Neural cell (in vitro differentiated cells): Measurements from ENCODE around the gene CXADR. TPM values are rescaled to one million over a fixed set of nuclear protein-coding genes. Genes with fewer than 3 reads are reported as not detected.

Experiments
- H2AFZ ChIP-seq: fragments of 200-600, 300-800 bp; sonication (generic), shearing (Covaris generic); 2 replicates; pipeline ENCODE4 v1.6.0; 2014; ENCODE audit warnings: low read depth, mild to moderate bottlenecking, antibody characterized with exemption, low read length, moderate library complexity
- H3F3A ChIP-seq: fragments of 200-600 bp; shearing (Covaris generic); 2 replicates; pipeline ENCODE4 v1.6.1; 2016; ENCODE audit warnings: mild to moderate bottlenecking, moderate library complexity, mixed read lengths, antibody characterized with exemption, low read length; ENCODE audit not compliant: insufficient read depth, poor library complexity, severe bottlenecking
- H3K27ac ChIP-seq: fragments of 200-600, 300-800 bp; sonication (generic), shearing (Covaris generic); 2 replicates; pipeline ENCODE4 v1.5.1; 2014; ENCODE audit warnings: mild to moderate bottlenecking, low read length, moderate library complexity
- H3K27me3 ChIP-seq: fragments of 300-800, 200-600 bp; sonication (generic), shearing (Covaris generic); 2 replicates; pipeline ENCODE4 v1.6.0; 2014; ENCODE audit warnings: mild to moderate bottlenecking, low read depth, low read length, moderate library complexity; ENCODE audit not compliant: insufficient read depth
- H3K36me3 ChIP-seq: fragments of 300-800, 200-600 bp; sonication (generic), shearing (Covaris generic); 2 replicates; pipeline ENCODE4 v1.5.1; 2014; ENCODE audit warnings: mild to moderate bottlenecking, antibody characterized with exemption, low read length, moderate library complexity; ENCODE audit not compliant: insufficient read depth
- H3K4me2 ChIP-seq: fragments of 300-800, 200-600 bp; sonication (generic), shearing (Covaris generic); 2 replicates; pipeline ENCODE4 v1.6.0; 2014; ENCODE audit warnings: mild to moderate bottlenecking, low read length
- H3K4me3 ChIP-seq: fragments of 300-800, 200-600 bp; sonication (generic), shearing (Covaris generic); 2 replicates; pipeline ENCODE4 v1.5.1; 2014; ENCODE audit warnings: mild to moderate bottlenecking, low read length, moderate library complexity
- H3K79me2 ChIP-seq: fragments of 200-600 bp; shearing (Covaris generic); replicated peaks from 2 replicates; pipeline ENCODE4 v1.6.0; 2014; ENCODE audit warnings: mild to moderate bottlenecking, low read length, moderate library complexity; ENCODE audit not compliant: insufficient read depth
- H3K9ac ChIP-seq: fragments of 300-800, 200-600 bp; sonication (generic), shearing (Covaris generic); 2 replicates; pipeline ENCODE4 v1.6.1; 2016; ENCODE audit warnings: mild to moderate bottlenecking, low read length, mixed read lengths
- H3K9me2 ChIP-seq: fragments of 200-600 bp; shearing (Covaris generic); 2 replicates; pipeline ENCODE4 v1.6.1; 2016; ENCODE audit warnings: mild to moderate bottlenecking, low read length, mixed read lengths; ENCODE audit not compliant: insufficient read depth
- H3K9me3 ChIP-seq: fragments of 200-600, 300-800 bp; sonication (generic), shearing (Covaris generic); 2 replicates; pipeline ENCODE4 v1.6.1; 2016; ENCODE audit warnings: mild to moderate bottlenecking, mixed run types, low read length, moderate library complexity, mixed read lengths
- H4K20me1 ChIP-seq: fragments of 200-600 bp; shearing (Covaris generic); 2 replicates; pipeline ENCODE4 v1.6.1; 2016; ENCODE audit warnings: mild to moderate bottlenecking, mixed run types; ENCODE audit not compliant: insufficient read depth
- EP300 ChIP-seq: fragments of 450-650 bp; conservative IDR thresholded peaks from 2 replicates; pipeline ENCODE4 v1.6.1; 2014; ENCODE audit warnings: antibody characterized with exemption, mild to moderate bottlenecking, moderate library complexity; ENCODE audit not compliant: poor library complexity, severe bottlenecking
- EZH2 ChIP-seq: fragments of 200-600, 300-800 bp; shearing (Covaris generic), sonication (generic); IDR thresholded peaks from 2 replicates; pipeline ENCODE4 v1.6.1; 2014; ENCODE audit warnings: antibody characterized with exemption, low read length, borderline replicate concordance, mild to moderate bottlenecking; ENCODE audit not compliant: insufficient read depth, poor library complexity, severe bottlenecking
- MXI1 ChIP-seq: fragments of 450-650 bp; conservative IDR thresholded peaks from 2 replicates; pipeline ENCODE4 v1.6.1; 2014; ENCODE audit warnings: antibody characterized with exemption, mild to moderate bottlenecking; ENCODE audit not compliant: poor library complexity, severe bottlenecking
- POLR2AphosphoS5 ChIP-seq: IDR thresholded peaks from 2 replicates; pipeline ENCODE4 v1.6.1; 2012
- RAD21 ChIP-seq: fragments of 450-650 bp; conservative IDR thresholded peaks from 2 replicates; pipeline ENCODE4 v1.6.1; 2014; ENCODE audit warnings: antibody characterized with exemption, mild to moderate bottlenecking, moderate library complexity
- SMC3 ChIP-seq: fragments of 450-650 bp; conservative IDR thresholded peaks from 2 replicates; pipeline ENCODE4 v1.6.1; 2014; ENCODE audit warnings: antibody characterized with exemption, mild to moderate bottlenecking, moderate library complexity; ENCODE audit not compliant: poor library complexity
- TAF1 ChIP-seq: IDR thresholded peaks from 2 replicates; pipeline ENCODE4 v1.6.1; 2012; ENCODE audit warnings: low read depth
- polyA plus RNA-seq: library from polyadenylated mRNA; depleted of rRNA; stranded (reverse); fragments of >200 nt; gene quantifications from 2 replicates; pipeline ENCODE4 v1.2.3, GENCODE V29; 2014
- TF ChIP-seq, protein P1 (sequence below): fragments of 450-650 bp; IDR thresholded peaks from 2 replicates; pipeline ENCODE4 v1.5.1; 2014; ENCODE audit warnings: antibody characterized with exemption, mild to moderate bottlenecking, moderate library complexity; ENCODE audit not compliant: poor library complexity, severe bottlenecking
- TF ChIP-seq, protein P2 (sequence below): IDR thresholded peaks from 2 replicates; pipeline ENCODE4 v1.6.1; 2012; ENCODE audit warnings: borderline replicate concordance

Gene CXADR
- polyA plus RNA-seq, 1 donor from 2014 or later: 175 TPM

DNA sequence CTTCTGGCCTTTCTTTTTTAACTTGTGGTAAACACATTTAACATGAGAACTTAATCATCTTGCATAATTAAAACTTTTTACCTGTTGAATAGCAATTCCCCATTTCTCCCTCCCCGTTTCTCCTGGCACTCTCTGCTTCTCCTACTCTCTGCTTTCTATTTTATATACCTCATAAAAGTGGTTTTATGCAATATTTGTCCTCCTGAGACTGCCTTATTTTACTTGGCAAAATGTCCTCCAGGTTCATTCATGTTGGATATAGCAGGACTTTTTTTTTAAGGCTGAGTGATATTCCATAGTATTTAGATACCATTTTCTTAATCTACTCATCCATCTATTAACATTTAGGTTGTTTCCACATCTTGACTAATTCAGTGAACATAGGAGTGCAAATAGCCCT, 64.9 kb downstream of the CXADR start:
- Histone ChIP-seq H3K79me2 (no peaks in the 10 kb centered on the region), H3K9me2 (no peaks in the 10 kb centered on the region)
- TF ChIP-seq RAD21: no peak
- TF ChIP-seq SMC3: no peak
- TF ChIP-seq, protein P1, sequence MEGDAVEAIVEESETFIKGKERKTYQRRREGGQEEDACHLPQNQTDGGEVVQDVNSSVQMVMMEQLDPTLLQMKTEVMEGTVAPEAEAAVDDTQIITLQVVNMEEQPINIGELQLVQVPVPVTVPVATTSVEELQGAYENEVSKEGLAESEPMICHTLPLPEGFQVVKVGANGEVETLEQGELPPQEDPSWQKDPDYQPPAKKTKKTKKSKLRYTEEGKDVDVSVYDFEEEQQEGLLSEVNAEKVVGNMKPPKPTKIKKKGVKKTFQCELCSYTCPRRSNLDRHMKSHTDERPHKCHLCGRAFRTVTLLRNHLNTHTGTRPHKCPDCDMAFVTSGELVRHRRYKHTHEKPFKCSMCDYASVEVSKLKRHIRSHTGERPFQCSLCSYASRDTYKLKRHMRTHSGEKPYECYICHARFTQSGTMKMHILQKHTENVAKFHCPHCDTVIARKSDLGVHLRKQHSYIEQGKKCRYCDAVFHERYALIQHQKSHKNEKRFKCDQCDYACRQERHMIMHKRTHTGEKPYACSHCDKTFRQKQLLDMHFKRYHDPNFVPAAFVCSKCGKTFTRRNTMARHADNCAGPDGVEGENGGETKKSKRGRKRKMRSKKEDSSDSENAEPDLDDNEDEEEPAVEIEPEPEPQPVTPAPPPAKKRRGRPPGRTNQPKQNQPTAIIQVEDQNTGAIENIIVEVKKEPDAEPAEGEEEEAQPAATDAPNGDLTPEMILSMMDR: no peak
- TF ChIP-seq EZH2: no peak
- no peak for TF ChIP-seq TAF1
- TF ChIP-seq, protein P2, sequence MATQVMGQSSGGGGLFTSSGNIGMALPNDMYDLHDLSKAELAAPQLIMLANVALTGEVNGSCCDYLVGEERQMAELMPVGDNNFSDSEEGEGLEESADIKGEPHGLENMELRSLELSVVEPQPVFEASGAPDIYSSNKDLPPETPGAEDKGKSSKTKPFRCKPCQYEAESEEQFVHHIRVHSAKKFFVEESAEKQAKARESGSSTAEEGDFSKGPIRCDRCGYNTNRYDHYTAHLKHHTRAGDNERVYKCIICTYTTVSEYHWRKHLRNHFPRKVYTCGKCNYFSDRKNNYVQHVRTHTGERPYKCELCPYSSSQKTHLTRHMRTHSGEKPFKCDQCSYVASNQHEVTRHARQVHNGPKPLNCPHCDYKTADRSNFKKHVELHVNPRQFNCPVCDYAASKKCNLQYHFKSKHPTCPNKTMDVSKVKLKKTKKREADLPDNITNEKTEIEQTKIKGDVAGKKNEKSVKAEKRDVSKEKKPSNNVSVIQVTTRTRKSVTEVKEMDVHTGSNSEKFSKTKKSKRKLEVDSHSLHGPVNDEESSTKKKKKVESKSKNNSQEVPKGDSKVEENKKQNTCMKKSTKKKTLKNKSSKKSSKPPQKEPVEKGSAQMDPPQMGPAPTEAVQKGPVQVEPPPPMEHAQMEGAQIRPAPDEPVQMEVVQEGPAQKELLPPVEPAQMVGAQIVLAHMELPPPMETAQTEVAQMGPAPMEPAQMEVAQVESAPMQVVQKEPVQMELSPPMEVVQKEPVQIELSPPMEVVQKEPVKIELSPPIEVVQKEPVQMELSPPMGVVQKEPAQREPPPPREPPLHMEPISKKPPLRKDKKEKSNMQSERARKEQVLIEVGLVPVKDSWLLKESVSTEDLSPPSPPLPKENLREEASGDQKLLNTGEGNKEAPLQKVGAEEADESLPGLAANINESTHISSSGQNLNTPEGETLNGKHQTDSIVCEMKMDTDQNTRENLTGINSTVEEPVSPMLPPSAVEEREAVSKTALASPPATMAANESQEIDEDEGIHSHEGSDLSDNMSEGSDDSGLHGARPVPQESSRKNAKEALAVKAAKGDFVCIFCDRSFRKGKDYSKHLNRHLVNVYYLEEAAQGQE: no peak
- no peak for TF ChIP-seq MXI1
- no peak for TF ChIP-seq EP300
- TF ChIP-seq POLR2AphosphoS5: no peak

DNA sequence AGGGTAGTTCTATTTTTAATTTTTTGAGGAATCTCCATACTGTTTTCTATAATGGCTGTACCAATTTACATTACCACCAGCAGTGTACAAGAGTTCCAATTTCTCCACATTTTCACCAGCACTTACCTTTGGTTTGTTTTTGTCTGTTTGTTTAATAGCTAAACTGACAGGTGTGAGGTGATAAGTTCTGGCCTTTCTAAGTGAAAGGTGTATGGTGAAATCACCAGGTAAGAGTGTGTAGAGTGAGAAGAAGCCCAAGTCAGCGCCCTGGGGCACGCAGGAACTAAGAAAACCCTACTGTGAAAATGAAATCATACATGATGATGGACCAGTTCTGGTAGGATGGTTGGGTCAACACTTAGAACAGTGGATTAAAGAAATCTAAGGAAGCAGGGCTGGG, 65.3 kb downstream of the CXADR start:
- no peak overlapping the region for H3K27ac ChIP-seq
- TF ChIP-seq POLR2AphosphoS5: no peak
- no peak for TF ChIP-seq RAD21
- no peak for TF ChIP-seq EP300
- no peak for TF ChIP-seq SMC3
- TF ChIP-seq MXI1: no peak
- TF ChIP-seq, protein P1: no peak
- TF ChIP-seq TAF1: no peak
- no peak for TF ChIP-seq EZH2
- TF ChIP-seq, protein P2: no peak
- no peaks in the 10 kb centered on the region for H4K20me1 ChIP-seq
- H3K27me3 ChIP-seq: no peaks in the 10 kb centered on the region
- no peak overlapping the region for H2AFZ ChIP-seq
- no peaks in the 10 kb centered on the region for H3K9me2 ChIP-seq
- H3K9ac ChIP-seq: no peak overlapping the region
- H3K9me3 ChIP-seq: no peaks in the 10 kb centered on the region
- H3K4me3 ChIP-seq: no peak overlapping the region
- H3K4me2 ChIP-seq: no peak overlapping the region
- no peaks in the 10 kb centered on the region for H3K36me3 ChIP-seq
- H3F3A ChIP-seq: no peaks in the 10 kb centered on the region
- H3K79me2 ChIP-seq: no peaks in the 10 kb centered on the region

More for the DNA sequence above, 64.9 kb downstream of the CXADR start:
- Histone ChIP-seq H3K36me3 (no peaks in the 10 kb centered on the region), H3K27ac (no peak overlapping the region), H4K20me1 (no peaks in the 10 kb centered on the region), H3K4me3 (no peak overlapping the region), H3F3A (no peaks in the 10 kb centered on the region), H3K27me3 (no peaks in the 10 kb centered on the region), H3K9ac (no peak overlapping the region), H3K4me2 (no peak overlapping the region), H2AFZ (no peak overlapping the region), H3K9me3 (no peaks in the 10 kb centered on the region)
